Neuron (in vitro differentiated cells): ENCODE results near the gene PXDN.
"Not testable (repeated sequence)": the region's sequence is repeated elsewhere in the genome, so short reads cannot be mapped to it uniquely, and the experiment has no call there.

Experiments
- H2AFZ ChIP-seq: one replicate; pipeline ENCODE4 v1.6.1; 2013; ENCODE audit warnings: low read depth, mild to moderate bottlenecking, inconsistent platforms, low read length, moderate library complexity
- H3K27me3 ChIP-seq: one replicate; pipeline ENCODE4 v1.6.1; 2013; ENCODE audit warnings: low read length; ENCODE audit not compliant: insufficient read depth
- H3K36me3 ChIP-seq: one replicate; pipeline ENCODE4 v1.6.1; 2013; ENCODE audit warnings: low read length; ENCODE audit not compliant: insufficient read depth
- H3K4me1 ChIP-seq: one replicate; pipeline ENCODE4 v1.6.1; 2013; ENCODE audit warnings: low read length; ENCODE audit not compliant: insufficient read depth
- H3K4me3 ChIP-seq: 2 replicates; pipeline ENCODE4 v1.5.1; 2013; ENCODE audit warnings: mild to moderate bottlenecking, low read length, moderate library complexity
- H3K9me3 ChIP-seq: one replicate; pipeline ENCODE4 v1.6.1; 2013; ENCODE audit warnings: low read length

PXDN gene

GRCh38 chr2:1727101-1727771, 17.1 kb downstream of the PXDN start:
- Histone ChIP-seq H3K4me3 (no peak overlapping the region), H3K36me3 (no peaks in the 10 kb centered on the region)

GRCh38 chr2:1726558-1726957, 17.8 kb downstream of the PXDN start:
- Histone ChIP-seq H3K4me1 (peaks cover 7% of the 10 kb centered on the region), H3K27me3 (no peaks in the 10 kb centered on the region), H3K36me3 (no peaks in the 10 kb centered on the region), H3K9me3 (no peaks in the 10 kb centered on the region), H3K4me3 (no peak overlapping the region), H2AFZ (no peak overlapping the region)

More at GRCh38 chr2:1727101-1727771, 17.1 kb downstream of the PXDN start:
- Histone ChIP-seq H3K27me3 (no peaks in the 10 kb centered on the region), H3K9me3 (no peaks in the 10 kb centered on the region), H2AFZ (no peak overlapping the region), H3K4me1 (peaks cover 12% of the 10 kb centered on the region)

- not testable (repeated sequence) for H3K27me3 ChIP-seq, H3K4me3 ChIP-seq, H3K36me3 ChIP-seq, H3K9me3 ChIP-seq, H3K4me1 ChIP-seq, H2AFZ ChIP-seq
These were observed 20.0 kb downstream of the PXDN start for GRCh38 chr2:1724351-1724750.

GRCh38 chr2:1723397-1724042, 20.8 kb downstream of the PXDN start:
- H3K4me1 ChIP-seq, result peaks cover under 1% of the 10 kb centered on the region
- no peaks in the 10 kb centered on the region for H3K9me3 ChIP-seq
- no peaks in the 10 kb centered on the region for H3K36me3 ChIP-seq
- no peak overlapping the region for H3K4me3 ChIP-seq
- H2AFZ ChIP-seq, result no peak overlapping the region
- H3K27me3 ChIP-seq, result no peaks in the 10 kb centered on the region

- H3K9me3 ChIP-seq, result no peaks in the 10 kb centered on the region
- no peak overlapping the region for H2AFZ ChIP-seq
- no peaks in the 10 kb centered on the region for H3K27me3 ChIP-seq
- H3K4me3 ChIP-seq, result no peak overlapping the region
- H3K36me3 ChIP-seq, result no peaks in the 10 kb centered on the region
- H3K4me1 ChIP-seq, result no peaks in the 10 kb centered on the region
These were observed 21.6 kb downstream of the PXDN start for GRCh38 chr2:1722692-1723091.

GRCh38 chr2:1721706-1722646, 22.3 kb downstream of the PXDN start:
- Histone ChIP-seq H2AFZ (no peak overlapping the region), H3K4me3 (no peak overlapping the region), H3K9me3 (no peaks in the 10 kb centered on the region), H3K36me3 (no peaks in the 10 kb centered on the region), H3K4me1 (no peaks in the 10 kb centered on the region), H3K27me3 (no peaks in the 10 kb centered on the region)

- Histone ChIP-seq H3K36me3 (no peaks in the 10 kb centered on the region), H3K4me1 (no peaks in the 10 kb centered on the region), H2AFZ (no peak overlapping the region), H3K27me3 (no peaks in the 10 kb centered on the region), H3K9me3 (no peaks in the 10 kb centered on the region), H3K4me3 (no peak overlapping the region)
These were observed 25.7 kb downstream of the PXDN start for GRCh38 chr2:1718339-1719220.

GRCh38 chr2:1717113-1717512, 27.2 kb downstream of the PXDN start:
- no peak overlapping the region for H2AFZ ChIP-seq
- H3K27me3 ChIP-seq, result no peaks in the 10 kb centered on the region
- H3K4me1 ChIP-seq, result no peaks in the 10 kb centered on the region
- no peak overlapping the region for H3K4me3 ChIP-seq
- H3K9me3 ChIP-seq, result no peaks in the 10 kb centered on the region
- no peaks in the 10 kb centered on the region for H3K36me3 ChIP-seq

- Histone ChIP-seq H3K4me3 (no peak overlapping the region), H3K9me3 (no peaks in the 10 kb centered on the region), H3K36me3 (no peaks in the 10 kb centered on the region), H3K27me3 (no peaks in the 10 kb centered on the region), H2AFZ (no peak overlapping the region), H3K4me1 (no peaks in the 10 kb centered on the region)
These were observed 27.9 kb downstream of the PXDN start for GRCh38 chr2:1716441-1716840.

- not testable (repeated sequence) for H2AFZ ChIP-seq, H3K27me3 ChIP-seq, H3K9me3 ChIP-seq, H3K4me3 ChIP-seq, H3K4me1 ChIP-seq, H3K36me3 ChIP-seq
These were observed 28.4 kb downstream of the PXDN start for GRCh38 chr2:1716014-1716305.

GRCh38 chr2:1715184-1716013, 28.9 kb downstream of the PXDN start:
- no peaks in the 10 kb centered on the region for H3K36me3 ChIP-seq
- H3K9me3 ChIP-seq, result no peaks in the 10 kb centered on the region
- H3K4me1 ChIP-seq, result no peaks in the 10 kb centered on the region
- H3K27me3 ChIP-seq, result no peaks in the 10 kb centered on the region
- no peak overlapping the region for H3K4me3 ChIP-seq
- no peak overlapping the region for H2AFZ ChIP-seq
